Natural killer cell (primary cell): ENCODE results near the gene NELL2. TPM values are rescaled to one million over a fixed set of nuclear protein-coding genes. Genes with fewer than 3 reads are reported as not detected.
"Not testable (repeated sequence)": the region's sequence is repeated elsewhere in the genome, so short reads cannot be mapped to it uniquely, and the experiment has no call there.

Experiments used
- ATAC-seq, 3 donors: fragments of 150-1000 bp in 2 of 3; fragments of 200-7000 bp in 1 of 3; cut with Tn5 transposase; 1 replicate in 1 of 3; 2 replicates in 2 of 3; pipeline ENCODE4 v1.10.0; 2021; ENCODE audit warnings: mild to moderate bottlenecking in 2 of 3, moderate library complexity in 2 of 3
- DNase-seq, 2 donors: peaks; one replicate each; pipeline versions ENCODE4 v3.0.0 to v3.0.0-alpha.2; 2013 to 2021; ENCODE audit warnings: mixed read lengths in 1 of 2
- H3K27ac ChIP-seq: one replicate; pipeline ENCODE4 v1.5.1; 2013; ENCODE audit warnings: mild to moderate bottlenecking, low read length
- H3K27me3 ChIP-seq: one replicate; pipeline ENCODE4 v1.6.1; 2013; ENCODE audit warnings: low read length; ENCODE audit not compliant: control insufficient read depth, insufficient read depth
- H3K36me3 ChIP-seq: one replicate; pipeline ENCODE4 v1.6.1; 2013; ENCODE audit warnings: low read length; ENCODE audit not compliant: control insufficient read depth, insufficient read depth
- H3K4me1 ChIP-seq: one replicate; pipeline ENCODE4 v1.6.1; 2013; ENCODE audit warnings: low read length; ENCODE audit not compliant: control insufficient read depth, insufficient read depth
- H3K4me3 ChIP-seq: one replicate; pipeline ENCODE4 v1.5.1; 2013; ENCODE audit warnings: low read length
- H3K9me3 ChIP-seq: one replicate; pipeline ENCODE4 v1.6.1; 2013; ENCODE audit warnings: low read length; ENCODE audit not compliant: control insufficient read depth, insufficient read depth
- H3K27ac Mint-ChIP-seq, 2 donors: one replicate each; pipeline ENCODE4 v1.8.0; 2022; ENCODE audit warnings: mild to moderate bottlenecking in 2 of 2, mixed read lengths in 2 of 2, moderate library complexity in 1 of 2
- H3K27me3 Mint-ChIP-seq, 2 donors: one replicate each; pipeline ENCODE4 v1.8.0; 2022; ENCODE audit warnings: low read depth in 2 of 2, mixed read lengths in 2 of 2
- H3K36me3 Mint-ChIP-seq: one replicate; pipeline ENCODE4 v1.8.0; 2022; ENCODE audit warnings: mixed read lengths
- H3K4me1 Mint-ChIP-seq, 2 donors: one replicate each; pipeline ENCODE4 v1.8.0; 2022; ENCODE audit warnings: mixed read lengths in 2 of 2
- H3K4me3 Mint-ChIP-seq: one replicate; pipeline ENCODE4 v1.8.0; 2022; ENCODE audit warnings: mild to moderate bottlenecking, moderate library complexity, mixed read lengths
- H3K9me3 Mint-ChIP-seq, 2 donors: one replicate each; pipeline ENCODE4 v1.8.0; 2022; ENCODE audit warnings: mixed read lengths in 2 of 2
- CTCF ChIP-seq: fragments of 200-600 bp; IDR thresholded peaks from one replicate; pipeline ENCODE4 v1.8.0; 2022; ENCODE audit warnings: antibody characterized with exemption
- WGBS: methylation state at CpG from one replicate; pipeline ENCODE4 v1.1.7; 2013; ENCODE audit warnings: missing lambda C conversion rate; ENCODE audit not compliant: insufficient coverage; 5-methylcytosine and 5-hydroxymethylcytosine counted together
- intact Hi-C: fragments of 100-400 bp; cut with micrococcal nuclease; formaldehyde crosslinking; loops from one replicate; pipeline ENCODE4 v1.14.2; 2022
- total RNA-seq, 4 donors: library from RNA; stranded (reverse); fragments of 120-200 nt in 1 of 4; gene quantifications; one replicate each; pipeline versions ENCODE4 v1.2.3 to v1.2.4, GENCODE V29; 2013 to 2022

NELL2 gene
- total RNA-seq, 3 donors from 2014 or later (not counting 1 experiment from before 2014, with no cell fraction given) = 5.8 to 15.3 (median 14.0) TPM

- Mint-ChIP-seq H3K9me3 (peaks cover 0 to 8% of the 10 kb centered on the region in 2 donors), H3K27me3 (peaks cover 0 to 12% of the 10 kb centered on the region in 2 donors), H3K4me3 (no peak overlapping the region), H3K27ac (no peak overlapping the region), H3K4me1 (no peaks in the 10 kb centered on the region), H3K36me3 (no peaks in the 10 kb centered on the region)
- TF ChIP-seq CTCF = no peak
- Histone ChIP-seq H3K4me1 (no peaks in the 10 kb centered on the region), H3K4me3 (no peak overlapping the region), H3K27me3 (peaks cover 4% of the 10 kb centered on the region), H3K36me3 (no peaks in the 10 kb centered on the region), H3K9me3 (no peaks in the 10 kb centered on the region), H3K27ac (no peak overlapping the region)
- intact Hi-C loops = no loop called here
- DNase-seq (no peak), ATAC-seq (no peak)
- WGBS = 100% methylated on average over 1 of the region's 2 CpGs
These were observed 28.2 kb upstream of the NELL2 start for GRCh38 chr12:44904321-44904720.

GRCh38 chr12:44898108-44898507, 22.0 kb upstream of the NELL2 start:
- H3K27me3 ChIP-seq, DNase-seq, H3K4me1 ChIP-seq, H3K4me3 ChIP-seq, H3K27ac ChIP-seq, H3K9me3 ChIP-seq, H3K4me1 Mint-ChIP-seq, intact Hi-C loops, H3K36me3 ChIP-seq, H3K27ac Mint-ChIP-seq, H3K36me3 Mint-ChIP-seq, H3K4me3 Mint-ChIP-seq, ATAC-seq: not testable (repeated sequence)
- Mint-ChIP-seq H3K9me3 (peaks cover 5 to 12% of the 10 kb centered on the region in 2 donors), H3K27me3 (peaks cover 17 to 24% of the 10 kb centered on the region in 2 donors)
- WGBS = 78% methylated on average over 6 of the region's 6 CpGs

DNA sequence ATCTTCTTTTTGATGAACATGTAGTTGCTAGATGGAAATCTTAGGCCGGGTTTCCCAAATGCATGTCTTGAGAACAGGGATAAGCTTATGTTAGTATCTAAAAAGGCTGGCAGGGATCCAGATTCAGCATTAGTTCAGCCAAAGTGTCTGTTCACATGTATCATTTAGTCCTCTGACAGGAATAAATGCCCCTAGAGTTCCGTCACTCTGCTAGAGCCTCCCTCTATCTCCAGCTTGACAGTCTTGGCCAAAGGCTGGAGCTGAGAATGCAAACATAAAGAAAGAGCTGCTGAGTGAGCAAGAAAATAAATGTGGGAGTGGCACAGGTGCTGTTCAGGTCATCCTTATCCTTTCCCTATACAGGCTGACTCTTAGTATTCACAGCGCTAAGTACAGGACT, 13.8 kb upstream of the NELL2 start:
- Histone ChIP-seq H3K27me3 (no peaks in the 10 kb centered on the region), H3K4me3 (no peak overlapping the region), H3K27ac (no peak overlapping the region), H3K4me1 (no peaks in the 10 kb centered on the region), H3K36me3 (no peaks in the 10 kb centered on the region), H3K9me3 (no peaks in the 10 kb centered on the region)
- Mint-ChIP-seq H3K27ac (no peak overlapping the region), H3K9me3 (no peaks in the 10 kb centered on the region), H3K27me3 (peaks cover 0 to 6% of the 10 kb centered on the region in 2 donors), H3K4me1 (no peaks in the 10 kb centered on the region), H3K36me3 (no peaks in the 10 kb centered on the region), H3K4me3 (no peak overlapping the region)
- ATAC-seq (no peak), DNase-seq (no peak)
- WGBS = 87% methylated on average over 3 of the region's 3 CpGs
- no peak for TF ChIP-seq CTCF
- intact Hi-C loops = no loop called here

- 98% methylated on average over 3 of the region's 3 CpGs for WGBS
- Mint-ChIP-seq H3K27me3 (peaks cover 0 to 2% of the 10 kb centered on the region in 2 donors), H3K9me3 (no peaks in the 10 kb centered on the region), H3K27ac (no peak overlapping the region), H3K4me1 (no peaks in the 10 kb centered on the region), H3K4me3 (no peak overlapping the region), H3K36me3 (no peaks in the 10 kb centered on the region)
- no peaks in the 10 kb centered on the region for H3K9me3 ChIP-seq
- no peaks in the 10 kb centered on the region for H3K36me3 ChIP-seq
- H3K27ac ChIP-seq = no peak overlapping the region
- H3K4me3 ChIP-seq = no peak overlapping the region
- no peak for DNase-seq
- H3K27me3 ChIP-seq = no peaks in the 10 kb centered on the region
- ATAC-seq = no peak
- H3K4me1 ChIP-seq = no peaks in the 10 kb centered on the region
- intact Hi-C loops = no loop called here
- TF ChIP-seq CTCF = no peak
These were observed 13.0 kb upstream of the NELL2 start for GRCh38 chr12:44889162-44889561.
